DOHH2 (cell line): ENCODE data around the gene KLHL1.

Experiments used
- H3F3A ChIP-seq: fragments of 200-600 bp; sonication (generic), shearing (Covaris generic); 2 replicates; pipeline ENCODE4 v1.6.0; 2016; ENCODE audit warnings: antibody characterized with exemption, mild to moderate bottlenecking; ENCODE audit not compliant: control insufficient read depth, insufficient read depth
- H3K27ac ChIP-seq: fragments of 200-600 bp; sonication (generic); 2 replicates; pipeline ENCODE4 v1.5.1; 2014; ENCODE audit warnings: low read depth, mild to moderate bottlenecking, low read length, moderate library complexity
- H3K27me3 ChIP-seq: fragments of 200-600 bp; sonication (generic); 2 replicates; pipeline ENCODE4 v1.6.1; 2014; ENCODE audit warnings: mild to moderate bottlenecking, low read length, mixed read lengths; ENCODE audit not compliant: control insufficient read depth
- H3K36me3 ChIP-seq: fragments of 200-600 bp; sonication (generic); 2 replicates; pipeline ENCODE4 v1.6.1; 2014; ENCODE audit warnings: mild to moderate bottlenecking, low read length, moderate library complexity, mixed read lengths; ENCODE audit not compliant: control insufficient read depth
- H3K4me1 ChIP-seq: fragments of 200-600 bp; sonication (generic); 2 replicates; pipeline ENCODE4 v1.6.1; 2014; ENCODE audit warnings: mild to moderate bottlenecking, low read length, mixed read lengths; ENCODE audit not compliant: control insufficient read depth
- H3K4me2 ChIP-seq: fragments of 200-600 bp; sonication (generic); 2 replicates; pipeline ENCODE4 v1.6.0; 2014; ENCODE audit warnings: mild to moderate bottlenecking, low read length, moderate library complexity
- H3K4me3 ChIP-seq: fragments of 200-600 bp; sonication (generic); 2 replicates; pipeline ENCODE4 v1.5.1; 2014; ENCODE audit warnings: mild to moderate bottlenecking, low read length, mixed read lengths
- H3K79me2 ChIP-seq: fragments of 200-600 bp; sonication (generic); 2 replicates; pipeline ENCODE4 v1.6.1; 2014; ENCODE audit warnings: mild to moderate bottlenecking, low read length, mixed read lengths; ENCODE audit not compliant: control insufficient read depth
- H3K9me2 ChIP-seq: fragments of 200-600 bp; sonication (generic); replicated peaks from 2 replicates; pipeline ENCODE4 v1.6.1; 2014; ENCODE audit warnings: mild to moderate bottlenecking, low read length, mixed read lengths; ENCODE audit not compliant: control insufficient read depth
- H3K9me3 ChIP-seq: fragments of 200-600 bp; sonication (generic); 2 replicates; pipeline ENCODE4 v1.6.1; 2014; ENCODE audit warnings: antibody characterized with exemption, low read length, mixed read lengths; ENCODE audit not compliant: control insufficient read depth, insufficient read depth
- H4K20me1 ChIP-seq: fragments of 200-600 bp; sonication (generic); 2 replicates; pipeline ENCODE4 v1.6.0; 2014; ENCODE audit warnings: low read depth, mild to moderate bottlenecking, antibody characterized with exemption, low read length, moderate library complexity; ENCODE audit not compliant: control insufficient read depth, insufficient read depth
- CTCF ChIP-seq: fragments of 200-600 bp; sonication (generic); IDR thresholded peaks from one replicate; pipeline ENCODE4 v1.5.1; 2014; ENCODE audit warnings: antibody characterized with exemption, mild to moderate bottlenecking, low read depth, low read length; ENCODE audit not compliant: poor library complexity, severe bottlenecking
- EZH2phosphoT487 ChIP-seq: fragments of 200-600 bp; sonication (generic); IDR thresholded peaks from 2 replicates; pipeline ENCODE4 v1.6.1; 2017; ENCODE audit warnings: borderline replicate concordance, mild to moderate bottlenecking, antibody characterized with exemption, low read length, moderate library complexity, mixed read lengths

The KLHL1 gene

GRCh38 chr13:69660155-69660554 is 448.1 kb downstream of the KLHL1 start:
- TF ChIP-seq CTCF, result no peak
- no peak for TF ChIP-seq EZH2phosphoT487
- H4K20me1 ChIP-seq, result no peaks in the 10 kb centered on the region
- H3K27me3 ChIP-seq, result no peaks in the 10 kb centered on the region
- H3K4me3 ChIP-seq, result no peak overlapping the region
- H3K79me2 ChIP-seq, result no peaks in the 10 kb centered on the region
- H3K9me2 ChIP-seq, result no peaks in the 10 kb centered on the region
- no peaks in the 10 kb centered on the region for H3F3A ChIP-seq
- H3K27ac ChIP-seq, result no peak overlapping the region
- H3K9me3 ChIP-seq, result peaks cover 4% of the 10 kb centered on the region; the same call in 1 of the 2 replicates
- H3K4me2 ChIP-seq, result no peak overlapping the region
- H3K36me3 ChIP-seq, result no peaks in the 10 kb centered on the region
- no peaks in the 10 kb centered on the region for H3K4me1 ChIP-seq

- peaks cover 4% of the 10 kb centered on the region; the same call in 1 of the 2 replicates for H3K9me3 ChIP-seq
- H3K27ac ChIP-seq, result no peak overlapping the region
- H3K36me3 ChIP-seq, result no peaks in the 10 kb centered on the region
- no peak overlapping the region for H3K4me3 ChIP-seq
- no peaks in the 10 kb centered on the region for H3K27me3 ChIP-seq
- H3K9me2 ChIP-seq, result no peaks in the 10 kb centered on the region
- no peaks in the 10 kb centered on the region for H3K79me2 ChIP-seq
- TF ChIP-seq CTCF (no peak), EZH2phosphoT487 (no peak)
- no peaks in the 10 kb centered on the region for H3K4me1 ChIP-seq
- H3F3A ChIP-seq, result no peaks in the 10 kb centered on the region
- no peaks in the 10 kb centered on the region for H4K20me1 ChIP-seq
- no peak overlapping the region for H3K4me2 ChIP-seq
Observed at GRCh38 chr13:69657676-69658075, 450.6 kb downstream of the KLHL1 start.

- no peaks in the 10 kb centered on the region for H3K27me3 ChIP-seq
- no peaks in the 10 kb centered on the region for H3K79me2 ChIP-seq
- no peak overlapping the region for H3K4me3 ChIP-seq
- H3K9me3 ChIP-seq, result 0 out of 2 replicates have a peak, but pooled peaks cover 4% of the 10 kb centered on the region
- no peak overlapping the region for H3K4me2 ChIP-seq
- H3K36me3 ChIP-seq, result no peaks in the 10 kb centered on the region
- no peaks in the 10 kb centered on the region for H3F3A ChIP-seq
- H3K27ac ChIP-seq, result no peak overlapping the region
- TF ChIP-seq EZH2phosphoT487 (no peak), CTCF (no peak)
- no peaks in the 10 kb centered on the region for H3K4me1 ChIP-seq
- no peaks in the 10 kb centered on the region for H3K9me2 ChIP-seq
- H4K20me1 ChIP-seq, result no peaks in the 10 kb centered on the region
Observed at GRCh38 chr13:69654392-69654791, 453.9 kb downstream of the KLHL1 start.
